Ishikawa (cell line): ENCODE data around the gene NUCKS1.

Experiments
- CEBPB ChIP-seq: IDR thresholded peaks from 2 replicates; pipeline ENCODE4 v1.6.1; 2012
- CREB1 ChIP-seq: IDR thresholded peaks from 2 replicates; pipeline ENCODE4 v1.6.1; 2012; ENCODE audit warnings: low read depth
- EGR1 ChIP-seq: IDR thresholded peaks from 2 replicates; pipeline ENCODE4 v1.6.1; 2012
- EP300 ChIP-seq: IDR thresholded peaks from 2 replicates; pipeline ENCODE4 v1.6.1; 2012; ENCODE audit warnings: borderline replicate concordance
- FOXM1 ChIP-seq: IDR thresholded peaks from 2 replicates; pipeline ENCODE4 v1.6.1; 2012; ENCODE audit warnings: low read depth, borderline replicate concordance
- NFIC ChIP-seq: IDR thresholded peaks from 2 replicates; pipeline ENCODE4 v1.6.1; 2012
- RAD21 ChIP-seq: IDR thresholded peaks from 2 replicates; pipeline ENCODE4 v1.6.1; 2012; ENCODE audit warnings: low read depth
- TAF1 ChIP-seq: IDR thresholded peaks from 2 replicates; pipeline ENCODE4 v1.6.1; 2012; ENCODE audit warnings: low read depth, mild to moderate bottlenecking
- TCF12 ChIP-seq: IDR thresholded peaks from 2 replicates; pipeline ENCODE4 v1.6.1; 2012; ENCODE audit warnings: low read depth
- TEAD4 ChIP-seq: IDR thresholded peaks from 2 replicates; pipeline ENCODE4 v1.6.1; 2012
- YY1 ChIP-seq: IDR thresholded peaks from 2 replicates; pipeline ENCODE4 v1.6.1; 2012; ENCODE audit warnings: low read depth
- ZBTB7A ChIP-seq: IDR thresholded peaks from 2 replicates; pipeline ENCODE4 v1.6.1; 2012; ENCODE audit warnings: low read depth
- TF ChIP-seq, protein P1 (sequence below): IDR thresholded peaks from 2 replicates; pipeline ENCODE4 v1.6.1; 2012
- TF ChIP-seq, protein P2 (sequence below): IDR thresholded peaks from 2 replicates; pipeline ENCODE4 v1.6.1; 2012; ENCODE audit warnings: low read depth, mild to moderate bottlenecking
- TF ChIP-seq, protein P3 (sequence below): IDR thresholded peaks from 2 replicates; pipeline ENCODE4 v1.6.1; 2012

NUCKS1 gene

DNA sequence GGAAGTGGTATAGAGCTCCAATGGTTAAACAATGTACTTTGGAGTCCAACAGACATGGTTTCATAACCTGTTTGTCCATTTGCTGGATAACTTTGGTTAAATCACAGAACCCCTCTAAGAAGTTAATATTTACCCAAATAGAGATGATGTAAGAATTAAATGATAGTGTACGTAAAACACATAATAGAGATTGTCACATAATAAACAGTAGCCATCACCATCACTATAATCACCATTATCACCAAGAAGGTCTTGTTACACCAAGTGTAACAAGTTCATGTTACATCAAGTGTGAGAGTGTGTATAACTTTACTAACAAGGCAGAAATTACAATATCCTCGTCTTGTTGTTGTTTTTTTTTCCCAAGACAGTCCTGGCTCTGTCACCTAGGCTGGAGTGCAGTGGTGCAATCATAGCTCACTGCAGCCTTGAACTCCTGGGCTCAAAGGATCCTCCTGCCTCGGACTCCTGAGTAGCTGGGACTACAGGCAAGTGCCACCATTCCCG lies 23.3 kb downstream of the NUCKS1 start:
- no peak for TF ChIP-seq EGR1
- no peak for TF ChIP-seq CEBPB
- TF ChIP-seq, protein P1, sequence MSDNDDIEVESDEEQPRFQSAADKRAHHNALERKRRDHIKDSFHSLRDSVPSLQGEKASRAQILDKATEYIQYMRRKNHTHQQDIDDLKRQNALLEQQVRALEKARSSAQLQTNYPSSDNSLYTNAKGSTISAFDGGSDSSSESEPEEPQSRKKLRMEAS: no peak
- TF ChIP-seq, protein P2, sequence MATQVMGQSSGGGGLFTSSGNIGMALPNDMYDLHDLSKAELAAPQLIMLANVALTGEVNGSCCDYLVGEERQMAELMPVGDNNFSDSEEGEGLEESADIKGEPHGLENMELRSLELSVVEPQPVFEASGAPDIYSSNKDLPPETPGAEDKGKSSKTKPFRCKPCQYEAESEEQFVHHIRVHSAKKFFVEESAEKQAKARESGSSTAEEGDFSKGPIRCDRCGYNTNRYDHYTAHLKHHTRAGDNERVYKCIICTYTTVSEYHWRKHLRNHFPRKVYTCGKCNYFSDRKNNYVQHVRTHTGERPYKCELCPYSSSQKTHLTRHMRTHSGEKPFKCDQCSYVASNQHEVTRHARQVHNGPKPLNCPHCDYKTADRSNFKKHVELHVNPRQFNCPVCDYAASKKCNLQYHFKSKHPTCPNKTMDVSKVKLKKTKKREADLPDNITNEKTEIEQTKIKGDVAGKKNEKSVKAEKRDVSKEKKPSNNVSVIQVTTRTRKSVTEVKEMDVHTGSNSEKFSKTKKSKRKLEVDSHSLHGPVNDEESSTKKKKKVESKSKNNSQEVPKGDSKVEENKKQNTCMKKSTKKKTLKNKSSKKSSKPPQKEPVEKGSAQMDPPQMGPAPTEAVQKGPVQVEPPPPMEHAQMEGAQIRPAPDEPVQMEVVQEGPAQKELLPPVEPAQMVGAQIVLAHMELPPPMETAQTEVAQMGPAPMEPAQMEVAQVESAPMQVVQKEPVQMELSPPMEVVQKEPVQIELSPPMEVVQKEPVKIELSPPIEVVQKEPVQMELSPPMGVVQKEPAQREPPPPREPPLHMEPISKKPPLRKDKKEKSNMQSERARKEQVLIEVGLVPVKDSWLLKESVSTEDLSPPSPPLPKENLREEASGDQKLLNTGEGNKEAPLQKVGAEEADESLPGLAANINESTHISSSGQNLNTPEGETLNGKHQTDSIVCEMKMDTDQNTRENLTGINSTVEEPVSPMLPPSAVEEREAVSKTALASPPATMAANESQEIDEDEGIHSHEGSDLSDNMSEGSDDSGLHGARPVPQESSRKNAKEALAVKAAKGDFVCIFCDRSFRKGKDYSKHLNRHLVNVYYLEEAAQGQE: no peak
- TF ChIP-seq TEAD4: no peak
- TF ChIP-seq RAD21: no peak
- TF ChIP-seq TCF12: no peak
- no peak for TF ChIP-seq CREB1
- TF ChIP-seq ZBTB7A: no peak
- TF ChIP-seq, protein P3, sequence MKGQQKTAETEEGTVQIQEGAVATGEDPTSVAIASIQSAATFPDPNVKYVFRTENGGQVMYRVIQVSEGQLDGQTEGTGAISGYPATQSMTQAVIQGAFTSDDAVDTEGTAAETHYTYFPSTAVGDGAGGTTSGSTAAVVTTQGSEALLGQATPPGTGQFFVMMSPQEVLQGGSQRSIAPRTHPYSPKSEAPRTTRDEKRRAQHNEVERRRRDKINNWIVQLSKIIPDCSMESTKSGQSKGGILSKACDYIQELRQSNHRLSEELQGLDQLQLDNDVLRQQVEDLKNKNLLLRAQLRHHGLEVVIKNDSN: no peak
- TF ChIP-seq NFIC: no peak
- TF ChIP-seq EP300: no peak
- TF ChIP-seq FOXM1: no peak
- no peak for TF ChIP-seq YY1
- TF ChIP-seq TAF1: no peak

DNA sequence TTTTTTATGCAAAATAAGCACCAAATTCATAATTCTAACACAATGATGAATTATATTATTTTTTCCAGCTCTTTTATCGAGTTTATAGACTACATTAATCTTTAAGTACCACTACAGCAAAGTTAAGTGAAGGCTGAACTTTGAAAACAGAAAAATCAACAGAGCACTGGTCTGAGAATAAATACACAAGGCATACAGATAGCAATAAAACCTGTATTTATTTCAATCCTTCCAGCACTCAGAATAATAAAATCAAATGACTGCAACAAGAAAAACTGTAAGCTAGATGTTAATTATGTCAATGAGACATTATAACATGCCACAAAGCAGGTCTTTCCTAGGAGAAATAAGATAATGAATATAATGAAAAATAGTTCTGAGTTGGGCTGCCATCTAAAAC lies 24.5 kb downstream of the NUCKS1 start:
- TF ChIP-seq TAF1: no peak
- TF ChIP-seq RAD21: no peak
- TF ChIP-seq, protein P3: no peak
- no peak for TF ChIP-seq EGR1
- no peak for TF ChIP-seq EP300
- TF ChIP-seq, protein P2: no peak
- TF ChIP-seq YY1: no peak
- TF ChIP-seq CREB1: no peak
- TF ChIP-seq TEAD4: no peak
- no peak for TF ChIP-seq FOXM1
- TF ChIP-seq CEBPB: no peak
- TF ChIP-seq, protein P1: no peak
- no peak for TF ChIP-seq TCF12
- no peak for TF ChIP-seq NFIC
- no peak for TF ChIP-seq ZBTB7A

DNA sequence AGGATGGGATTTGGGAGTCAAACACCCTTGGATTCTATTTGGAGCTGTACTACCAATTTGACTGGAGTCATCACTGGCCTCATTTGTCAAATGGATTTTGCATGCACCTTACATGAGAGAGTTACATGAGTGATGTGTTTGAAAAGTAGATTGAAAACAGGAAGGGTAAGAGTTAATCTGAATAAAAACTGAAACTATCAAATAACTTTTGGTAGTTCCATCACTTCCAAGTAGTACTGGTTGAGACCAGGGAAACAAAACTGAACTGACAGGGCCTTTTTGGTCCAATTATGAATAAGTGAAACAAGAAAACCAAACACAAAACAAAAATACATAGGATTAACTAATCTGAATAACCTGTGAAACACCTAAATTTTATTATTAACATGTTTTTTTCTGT lies 30.2 kb downstream of the NUCKS1 start:
- TF ChIP-seq TCF12 (no peak), TAF1 (no peak), TEAD4 (no peak), FOXM1 (no peak), CREB1 (no peak), CEBPB (no peak), RAD21 (no peak), YY1 (no peak)
- TF ChIP-seq, protein P2: no peak
- TF ChIP-seq, protein P3: no peak

DNA sequence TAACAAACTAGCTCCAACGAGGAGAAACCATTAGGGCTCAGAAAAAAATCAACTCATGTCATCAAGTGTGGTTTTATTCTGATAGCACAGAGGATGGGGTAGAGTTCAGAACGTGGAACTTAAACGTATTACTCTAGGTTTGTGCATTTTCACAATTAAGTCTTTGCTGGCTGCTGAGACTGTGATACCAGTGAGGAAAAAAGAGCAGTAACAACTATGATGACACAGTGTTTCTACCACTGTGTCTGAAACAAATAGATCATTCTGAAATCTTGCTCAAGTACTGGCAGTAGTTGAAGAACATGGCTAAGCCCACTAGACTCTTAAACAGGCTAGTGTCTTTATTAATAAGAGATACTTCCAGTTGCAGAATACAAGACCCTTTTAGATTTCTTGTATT lies 31.0 kb downstream of the NUCKS1 start:
- TF ChIP-seq FOXM1 (no peak), CEBPB (no peak), RAD21 (no peak), TCF12 (no peak), EP300 (no peak), TAF1 (no peak), TEAD4 (no peak), ZBTB7A (no peak), CREB1 (no peak), YY1 (no peak), NFIC (no peak), EGR1 (no peak)
- TF ChIP-seq, protein P3: no peak
- TF ChIP-seq, protein P1: no peak
- TF ChIP-seq, protein P2: no peak
